GM10266 (cell line): ENCODE data around the gene TULP4.
A peak's percentile ranks its signal among the peaks of the same experiment; 100 is the strongest.

Experiments
- DNase-seq: peaks from one replicate; pipeline ENCODE4 v3.0.0; 2012; ENCODE audit errors: extremely low spot score
- TF ChIP-seq, protein P1 (sequence below): IDR thresholded peaks from 2 replicates; pipeline ENCODE4 v1.5.1; 2012; ENCODE audit warnings: mild to moderate bottlenecking, low read depth; ENCODE audit not compliant: control insufficient read depth, insufficient read depth; ENCODE audit errors: missing control alignments

Gene TULP4

GRCh38 chr6:158312672-158313397, 570 bp downstream of the TULP4 start:
- no peak for DNase-seq
- TF ChIP-seq, protein P1, sequence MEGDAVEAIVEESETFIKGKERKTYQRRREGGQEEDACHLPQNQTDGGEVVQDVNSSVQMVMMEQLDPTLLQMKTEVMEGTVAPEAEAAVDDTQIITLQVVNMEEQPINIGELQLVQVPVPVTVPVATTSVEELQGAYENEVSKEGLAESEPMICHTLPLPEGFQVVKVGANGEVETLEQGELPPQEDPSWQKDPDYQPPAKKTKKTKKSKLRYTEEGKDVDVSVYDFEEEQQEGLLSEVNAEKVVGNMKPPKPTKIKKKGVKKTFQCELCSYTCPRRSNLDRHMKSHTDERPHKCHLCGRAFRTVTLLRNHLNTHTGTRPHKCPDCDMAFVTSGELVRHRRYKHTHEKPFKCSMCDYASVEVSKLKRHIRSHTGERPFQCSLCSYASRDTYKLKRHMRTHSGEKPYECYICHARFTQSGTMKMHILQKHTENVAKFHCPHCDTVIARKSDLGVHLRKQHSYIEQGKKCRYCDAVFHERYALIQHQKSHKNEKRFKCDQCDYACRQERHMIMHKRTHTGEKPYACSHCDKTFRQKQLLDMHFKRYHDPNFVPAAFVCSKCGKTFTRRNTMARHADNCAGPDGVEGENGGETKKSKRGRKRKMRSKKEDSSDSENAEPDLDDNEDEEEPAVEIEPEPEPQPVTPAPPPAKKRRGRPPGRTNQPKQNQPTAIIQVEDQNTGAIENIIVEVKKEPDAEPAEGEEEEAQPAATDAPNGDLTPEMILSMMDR = no peak

DNA sequence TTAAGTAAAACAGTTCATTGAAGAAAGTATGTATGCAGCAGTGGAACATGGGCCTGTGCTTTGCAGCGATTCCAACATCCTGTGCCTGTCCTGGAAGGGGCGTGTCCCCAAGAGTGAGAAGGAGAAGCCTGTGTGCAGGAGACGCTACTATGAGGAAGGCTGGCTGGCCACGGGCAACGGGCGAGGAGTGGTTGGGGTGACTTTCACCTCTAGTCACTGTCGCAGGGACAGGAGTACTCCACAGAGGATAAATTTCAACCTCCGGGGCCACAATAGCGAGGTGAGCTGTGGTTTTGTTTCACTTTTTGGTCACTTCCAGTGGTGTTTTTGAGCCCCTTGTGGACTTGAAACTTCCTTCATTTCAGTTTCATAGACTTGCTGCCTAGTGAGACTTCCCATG, 1.7 kb downstream of the TULP4 start:
- DNase-seq = peak; percentile 31
- TF ChIP-seq, protein P1 = no peak

DNA sequence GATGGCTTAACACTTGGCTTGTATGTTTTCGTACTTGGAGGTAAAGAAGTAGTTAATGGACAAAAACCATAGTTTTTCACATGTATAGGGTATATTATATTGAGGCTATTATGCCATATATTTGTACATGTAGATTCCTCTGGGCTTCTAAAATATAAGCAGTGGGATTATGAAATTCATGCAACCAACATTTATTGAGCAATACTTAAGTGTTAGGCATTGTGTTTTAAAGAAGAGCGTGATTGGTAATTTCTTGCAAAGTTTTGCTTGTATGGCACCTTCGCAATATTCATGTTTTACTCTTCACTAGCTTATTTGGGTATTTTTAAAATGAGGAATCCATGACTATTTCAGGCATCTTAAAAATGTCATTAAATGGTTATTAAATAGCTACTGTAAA, 2.5 kb downstream of the TULP4 start:
- DNase-seq = no peak
- TF ChIP-seq, protein P1 = no peak

GRCh38 chr6:158316022-158316421, 3.8 kb downstream of the TULP4 start:
- DNase-seq = no peak
- TF ChIP-seq, protein P1 = no peak

GRCh38 chr6:158321960-158322359, 9.7 kb downstream of the TULP4 start:
- TF ChIP-seq, protein P1 = no peak
- no peak for DNase-seq

- no peak for DNase-seq
- TF ChIP-seq, protein P1 = no peak
Observed at GRCh38 chr6:158322400-158322723, 10.1 kb downstream of the TULP4 start.

GRCh38 chr6:158322724-158323560, 10.7 kb downstream of the TULP4 start:
- TF ChIP-seq, protein P1 = no peak
- peak; percentile 39 for DNase-seq
